ENCODE data around the gene ZNRF1. TPM values are rescaled to one million over a fixed set of nuclear protein-coding genes. Genes with fewer than 3 reads are reported as not detected.

ZNRF1 gene
- total and polyA plus RNA-seq, 2 experiments from 2014 or later, result 45.3 to 58.7 TPM

- Histone ChIP-seq H3K9me3 (ENCODE audit: low read depth) (no peaks in the 10 kb centered on the region), H3K4me3 (no peak overlapping the region), H3K4me1 (ENCODE audit: low read depth) (peaks cover 19% of the 10 kb centered on the region), H3K27ac (no peak overlapping the region), H3K27me3 (no peaks in the 10 kb centered on the region), H3K36me3 (no peaks in the 10 kb centered on the region)
- TF ChIP-seq CTCF (IDR thresholded peaks at IDR 0.05; ENCODE audit: low read depth, low read length), result no peak
- DNase-seq (ENCODE audit: low read depth in 1 of 2, low spot score in 1 of 2), result no peak
Observed at GRCh38 chr16:75112734-75113491, 114.1 kb downstream of the ZNRF1 start.

DNA sequence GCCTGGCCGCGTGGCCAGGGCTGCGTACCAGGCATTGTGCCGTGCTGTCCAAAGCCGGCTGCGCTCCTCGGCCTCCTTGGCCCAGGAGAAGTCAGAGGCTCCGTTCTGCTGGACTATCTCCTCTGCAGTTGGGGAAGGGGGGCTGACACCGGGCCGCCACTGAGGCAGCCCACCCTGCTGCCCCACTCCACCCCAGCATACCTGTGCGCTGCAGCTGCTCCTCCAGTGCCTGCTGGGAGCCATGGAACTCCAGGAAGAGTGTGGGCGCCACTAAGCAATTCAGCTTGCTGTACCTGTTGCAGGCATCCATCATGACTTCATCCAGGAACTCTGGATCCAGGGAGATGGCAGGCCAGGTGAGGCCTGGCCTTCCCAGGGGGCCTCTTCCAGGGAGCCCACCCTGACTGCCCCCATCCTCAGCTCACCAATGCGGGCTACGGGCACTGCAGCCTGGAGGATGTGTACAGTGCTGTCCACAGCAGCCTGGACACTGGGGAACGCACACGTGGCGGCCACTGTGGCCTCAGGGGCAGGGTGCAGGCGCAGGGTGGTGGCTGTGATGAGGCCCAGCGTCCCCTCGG is 114.8 kb downstream of the ZNRF1 start:
- no peak for TF ChIP-seq CTCF (IDR thresholded peaks at IDR 0.05; ENCODE audit: low read depth, low read length)
- no peak overlapping the region for H3K4me3 ChIP-seq
- no peaks in the 10 kb centered on the region for H3K27me3 ChIP-seq
- H3K4me1 ChIP-seq (ENCODE audit: low read depth), result peaks cover 19% of the 10 kb centered on the region
- DNase-seq (ENCODE audit: low read depth in 1 of 2, low spot score in 1 of 2), result no peak
- no peaks in the 10 kb centered on the region for H3K36me3 ChIP-seq
- no peak overlapping the region for H3K27ac ChIP-seq
- H3K9me3 ChIP-seq (ENCODE audit: low read depth), result no peaks in the 10 kb centered on the region

DNA sequence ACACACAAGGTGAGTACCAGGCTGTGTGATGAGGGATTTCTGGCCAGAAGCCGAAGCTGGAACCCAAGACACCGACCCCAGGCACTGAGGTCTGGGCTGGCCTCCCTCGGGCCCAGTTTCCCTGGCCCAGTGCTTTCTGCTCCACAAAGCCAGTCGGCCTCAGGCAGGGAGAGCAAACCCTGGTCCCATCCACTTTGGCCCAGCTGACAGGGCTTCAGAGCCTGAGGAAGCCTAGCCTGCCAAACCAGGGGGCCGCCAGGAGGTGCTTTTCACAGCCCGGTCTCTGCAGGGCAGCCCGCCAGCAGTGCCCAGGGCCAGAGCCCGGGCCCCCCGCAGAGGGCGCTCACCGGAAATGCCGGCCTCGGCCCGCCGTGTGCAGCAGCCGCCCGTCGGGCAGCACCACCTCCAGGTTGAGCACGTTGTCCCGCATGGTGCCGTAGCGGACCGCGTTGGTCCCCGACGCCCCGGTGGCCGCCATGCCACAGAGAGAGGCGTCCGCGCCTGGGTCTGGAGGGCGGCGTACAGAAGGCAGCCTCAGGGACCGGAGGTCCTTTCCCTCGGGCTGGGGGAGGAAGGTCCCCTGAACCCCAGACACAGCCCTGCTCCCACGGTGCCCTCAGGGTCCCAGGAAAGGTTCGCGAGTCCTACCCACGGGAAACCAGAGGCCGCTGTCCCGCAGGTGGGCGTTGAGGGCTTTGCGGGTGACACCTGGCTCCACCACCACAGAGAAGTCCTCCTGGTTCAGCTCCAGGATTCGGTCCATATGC is 115.5 kb downstream of the ZNRF1 start:
- Histone ChIP-seq H3K36me3 (no peaks in the 10 kb centered on the region), H3K27me3 (no peaks in the 10 kb centered on the region), H3K9me3 (ENCODE audit: low read depth) (no peaks in the 10 kb centered on the region), H3K4me1 (ENCODE audit: low read depth) (peaks cover 18% of the 10 kb centered on the region), H3K4me3 (no peak overlapping the region), H3K27ac (no peak overlapping the region)
- TF ChIP-seq CTCF (IDR thresholded peaks at IDR 0.05; ENCODE audit: low read depth, low read length), result no peak
- no peak for DNase-seq (ENCODE audit: low read depth in 1 of 2, low spot score in 1 of 2)

DNA sequence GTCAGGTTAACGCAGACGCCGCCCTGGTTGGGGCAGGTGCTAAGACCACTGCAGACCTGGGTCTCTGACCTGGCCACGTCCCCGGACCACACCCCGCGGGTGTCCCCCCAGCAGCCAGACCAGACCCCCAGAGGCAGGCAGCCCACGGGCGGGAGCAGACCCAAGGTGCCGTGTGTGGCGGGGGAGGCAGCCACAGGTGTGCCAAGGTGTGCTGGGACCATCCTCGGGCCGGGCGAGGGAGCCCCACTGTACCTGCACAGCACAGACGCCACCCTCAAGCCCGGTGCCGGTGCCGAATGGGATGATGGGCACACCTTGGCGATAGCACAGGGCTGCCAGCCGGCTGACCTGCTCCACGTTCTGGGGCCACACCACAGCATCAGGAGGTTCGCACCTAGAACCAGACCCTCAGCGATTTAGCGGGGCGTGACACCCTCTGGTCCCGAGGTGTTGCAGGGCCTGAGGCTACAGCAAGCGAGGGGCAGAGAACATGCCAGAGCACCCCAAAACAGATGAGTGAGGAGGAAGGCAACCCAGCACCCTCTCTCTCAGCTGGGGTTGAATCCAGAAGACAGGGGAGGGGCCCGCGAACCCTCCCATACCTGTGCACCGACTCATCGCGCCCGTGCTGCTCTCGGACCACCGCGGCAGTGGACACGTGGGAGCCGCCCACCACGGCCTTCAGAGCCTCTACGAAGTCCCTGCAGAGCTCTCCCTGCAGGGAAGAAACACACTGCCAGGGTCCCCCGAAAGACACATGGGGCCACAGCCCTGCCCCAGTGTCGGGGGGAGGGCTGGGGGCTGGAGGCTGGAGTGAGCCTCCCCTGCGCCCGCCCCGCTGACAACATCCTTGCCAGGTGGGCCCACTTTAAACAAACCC is 116.4 kb downstream of the ZNRF1 start:
- H3K9me3 ChIP-seq (ENCODE audit: low read depth), result no peaks in the 10 kb centered on the region
- DNase-seq (ENCODE audit: low read depth in 1 of 2, low spot score in 1 of 2), result no peak
- H3K27ac ChIP-seq, result no peak overlapping the region
- H3K4me1 ChIP-seq (ENCODE audit: low read depth), result peaks cover 9% of the 10 kb centered on the region
- H3K27me3 ChIP-seq, result no peaks in the 10 kb centered on the region
- no peak overlapping the region for H3K4me3 ChIP-seq
- TF ChIP-seq CTCF (IDR thresholded peaks at IDR 0.05; ENCODE audit: low read depth, low read length), result no peak
- no peaks in the 10 kb centered on the region for H3K36me3 ChIP-seq
